IPS-18a (cell line): ENCODE measurements around the gene SPATA7.
A peak's percentile ranks its signal among the peaks of the same experiment; 100 is the strongest.
"Not testable (repeated sequence)": the region's sequence is repeated elsewhere in the genome, so short reads cannot be mapped to it uniquely, and the experiment has no call there.

Experiments used
- H3K27ac ChIP-seq: one replicate; pipeline ENCODE4 v1.5.1; 2013; ENCODE audit warnings: low read length
- H3K27me3 ChIP-seq: one replicate; pipeline ENCODE4 v1.6.1; 2013; ENCODE audit warnings: mild to moderate bottlenecking, low read length; ENCODE audit not compliant: control insufficient read depth, insufficient read depth
- H3K36me3 ChIP-seq: one replicate; pipeline ENCODE4 v1.6.1; 2013; ENCODE audit warnings: low read depth, low read length; ENCODE audit not compliant: control insufficient read depth
- H3K4me1 ChIP-seq: one replicate; pipeline ENCODE4 v1.6.1; 2013; ENCODE audit warnings: low read depth, low read length; ENCODE audit not compliant: control insufficient read depth
- H3K4me3 ChIP-seq: one replicate; pipeline ENCODE4 v1.5.1; 2013; ENCODE audit warnings: low read length
- H3K9ac ChIP-seq: one replicate; pipeline ENCODE4 v1.6.1; 2013; ENCODE audit warnings: mild to moderate bottlenecking, low read length, moderate library complexity
- H3K9me3 ChIP-seq: one replicate; pipeline ENCODE4 v1.6.1; 2013; ENCODE audit warnings: low read depth, low read length; ENCODE audit not compliant: control insufficient read depth

SPATA7 gene

GRCh38 chr14:88369496-88369895 is 16.0 kb upstream of the SPATA7 start:
- Histone ChIP-seq H3K27me3 (no peaks in the 10 kb centered on the region), H3K4me3 (no peak overlapping the region), H3K9me3 (peaks cover 4% of the 10 kb centered on the region), H3K27ac (no peak overlapping the region), H3K36me3 (no peaks in the 10 kb centered on the region), H3K4me1 (peaks cover 15% of the 10 kb centered on the region), H3K9ac (no peak overlapping the region)

- Histone ChIP-seq H3K27me3 (peaks cover 6% of the 10 kb centered on the region), H3K27ac (no peak overlapping the region), H3K4me3 (no peak overlapping the region), H3K4me1 (peaks cover 4% of the 10 kb centered on the region), H3K36me3 (no peaks in the 10 kb centered on the region), H3K9me3 (no peaks in the 10 kb centered on the region), H3K9ac (no peak overlapping the region)
Observed at GRCh38 chr14:88379706-88380343, 5.6 kb upstream of the SPATA7 start.

- peaks cover 4% of the 10 kb centered on the region for H3K4me1 ChIP-seq
- H3K27me3 ChIP-seq = peaks cover 9% of the 10 kb centered on the region
- H3K27ac ChIP-seq = no peak overlapping the region
- H3K9me3 ChIP-seq = no peaks in the 10 kb centered on the region
- H3K9ac ChIP-seq = no peak overlapping the region
- no peak overlapping the region for H3K4me3 ChIP-seq
- no peaks in the 10 kb centered on the region for H3K36me3 ChIP-seq
Observed at GRCh38 chr14:88380405-88380804, 5.1 kb upstream of the SPATA7 start.

- H3K4me3 ChIP-seq, H3K27me3 ChIP-seq, H3K9me3 ChIP-seq, H3K27ac ChIP-seq, H3K9ac ChIP-seq, H3K4me1 ChIP-seq, H3K36me3 ChIP-seq: not testable (repeated sequence)
Observed at GRCh38 chr14:88381634-88382033, 3.8 kb upstream of the SPATA7 start.

GRCh38 chr14:88384718-88385117 is 739 bp upstream of the SPATA7 start:
- Histone ChIP-seq H3K36me3 (no peaks in the 10 kb centered on the region), H3K9ac (peak overlapping the region; percentile 75), H3K27ac (no peak overlapping the region), H3K4me1 (peaks cover 4% of the 10 kb centered on the region), H3K9me3 (no peaks in the 10 kb centered on the region), H3K27me3 (peaks cover 9% of the 10 kb centered on the region), H3K4me3 (peak overlapping the region; percentile 95)

GRCh38 chr14:88386256-88386794 is 868 bp downstream of the SPATA7 start:
- Histone ChIP-seq H3K9me3 (no peaks in the 10 kb centered on the region), H3K27me3 (peaks cover 9% of the 10 kb centered on the region)

GRCh38 chr14:88388741-88389282 is 3.4 kb downstream of the SPATA7 start:
- H3K27me3 ChIP-seq = peaks cover 9% of the 10 kb centered on the region
- no peaks in the 10 kb centered on the region for H3K36me3 ChIP-seq
- no peak overlapping the region for H3K27ac ChIP-seq
- H3K9ac ChIP-seq = no peak overlapping the region
- H3K4me3 ChIP-seq = no peak overlapping the region
- no peaks in the 10 kb centered on the region for H3K4me1 ChIP-seq
- H3K9me3 ChIP-seq = no peaks in the 10 kb centered on the region

More at GRCh38 chr14:88386256-88386794, 868 bp downstream of the SPATA7 start:
- H3K9ac ChIP-seq = peak overlapping the region; percentile 75
- no peaks in the 10 kb centered on the region for H3K4me1 ChIP-seq
- peak overlapping the region; percentile 95 for H3K4me3 ChIP-seq
- no peak overlapping the region for H3K27ac ChIP-seq
- no peaks in the 10 kb centered on the region for H3K36me3 ChIP-seq

GRCh38 chr14:88392609-88393008 is 7.2 kb downstream of the SPATA7 start:
- Histone ChIP-seq H3K27ac (no peak overlapping the region), H3K4me1 (no peaks in the 10 kb centered on the region), H3K4me3 (no peak overlapping the region), H3K9me3 (no peaks in the 10 kb centered on the region), H3K9ac (no peak overlapping the region), H3K36me3 (no peaks in the 10 kb centered on the region), H3K27me3 (no peaks in the 10 kb centered on the region)

GRCh38 chr14:88411039-88411438 is 25.6 kb downstream of the SPATA7 start:
- Histone ChIP-seq H3K9me3 (no peaks in the 10 kb centered on the region), H3K27ac (no peak overlapping the region), H3K9ac (no peak overlapping the region), H3K4me1 (no peaks in the 10 kb centered on the region), H3K36me3 (no peaks in the 10 kb centered on the region), H3K4me3 (no peak overlapping the region), H3K27me3 (no peaks in the 10 kb centered on the region)

- Histone ChIP-seq H3K9me3 (peaks cover 4% of the 10 kb centered on the region), H3K27me3 (no peaks in the 10 kb centered on the region), H3K4me3 (no peak overlapping the region), H3K9ac (no peak overlapping the region), H3K36me3 (no peaks in the 10 kb centered on the region), H3K4me1 (no peaks in the 10 kb centered on the region), H3K27ac (no peak overlapping the region)
Observed at GRCh38 chr14:88417594-88417993, 32.1 kb downstream of the SPATA7 start.

GRCh38 chr14:88420187-88420586 is 34.7 kb downstream of the SPATA7 start:
- Histone ChIP-seq H3K36me3 (no peaks in the 10 kb centered on the region), H3K27ac (no peak overlapping the region), H3K9ac (no peak overlapping the region), H3K27me3 (no peaks in the 10 kb centered on the region), H3K4me3 (no peak overlapping the region), H3K4me1 (no peaks in the 10 kb centered on the region), H3K9me3 (peaks cover 4% of the 10 kb centered on the region)

GRCh38 chr14:88421286-88421685 is 35.8 kb downstream of the SPATA7 start:
- H3K27ac ChIP-seq = no peak overlapping the region
- H3K9ac ChIP-seq = no peak overlapping the region
- H3K4me3 ChIP-seq = no peak overlapping the region
- H3K27me3 ChIP-seq = no peaks in the 10 kb centered on the region
- H3K9me3 ChIP-seq = peaks cover 4% of the 10 kb centered on the region
- H3K4me1 ChIP-seq = no peaks in the 10 kb centered on the region
- H3K36me3 ChIP-seq = no peaks in the 10 kb centered on the region
